ENCODE data around the gene AOAH.
A peak's percentile ranks its signal among the peaks of the same experiment; 100 is the strongest.

Gene AOAH, protein sequence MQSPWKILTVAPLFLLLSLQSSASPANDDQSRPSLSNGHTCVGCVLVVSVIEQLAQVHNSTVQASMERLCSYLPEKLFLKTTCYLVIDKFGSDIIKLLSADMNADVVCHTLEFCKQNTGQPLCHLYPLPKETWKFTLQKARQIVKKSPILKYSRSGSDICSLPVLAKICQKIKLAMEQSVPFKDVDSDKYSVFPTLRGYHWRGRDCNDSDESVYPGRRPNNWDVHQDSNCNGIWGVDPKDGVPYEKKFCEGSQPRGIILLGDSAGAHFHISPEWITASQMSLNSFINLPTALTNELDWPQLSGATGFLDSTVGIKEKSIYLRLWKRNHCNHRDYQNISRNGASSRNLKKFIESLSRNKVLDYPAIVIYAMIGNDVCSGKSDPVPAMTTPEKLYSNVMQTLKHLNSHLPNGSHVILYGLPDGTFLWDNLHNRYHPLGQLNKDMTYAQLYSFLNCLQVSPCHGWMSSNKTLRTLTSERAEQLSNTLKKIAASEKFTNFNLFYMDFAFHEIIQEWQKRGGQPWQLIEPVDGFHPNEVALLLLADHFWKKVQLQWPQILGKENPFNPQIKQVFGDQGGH

GRCh38 chr7:36723951-36724664, at the start of gene AOAH:
TSS of gene AOAH (minus strand) at chr7:36724494. CDS start at chr7:36724148, 346 bp downstream.
- DNase-seq (ENCODE audit: low read depth): no peak
- H3K4me3 ChIP-seq (replicated peaks; ENCODE audit: low read depth, low read length): no peak within 1 kb of the TSS
- TF ChIP-seq, protein P1, sequence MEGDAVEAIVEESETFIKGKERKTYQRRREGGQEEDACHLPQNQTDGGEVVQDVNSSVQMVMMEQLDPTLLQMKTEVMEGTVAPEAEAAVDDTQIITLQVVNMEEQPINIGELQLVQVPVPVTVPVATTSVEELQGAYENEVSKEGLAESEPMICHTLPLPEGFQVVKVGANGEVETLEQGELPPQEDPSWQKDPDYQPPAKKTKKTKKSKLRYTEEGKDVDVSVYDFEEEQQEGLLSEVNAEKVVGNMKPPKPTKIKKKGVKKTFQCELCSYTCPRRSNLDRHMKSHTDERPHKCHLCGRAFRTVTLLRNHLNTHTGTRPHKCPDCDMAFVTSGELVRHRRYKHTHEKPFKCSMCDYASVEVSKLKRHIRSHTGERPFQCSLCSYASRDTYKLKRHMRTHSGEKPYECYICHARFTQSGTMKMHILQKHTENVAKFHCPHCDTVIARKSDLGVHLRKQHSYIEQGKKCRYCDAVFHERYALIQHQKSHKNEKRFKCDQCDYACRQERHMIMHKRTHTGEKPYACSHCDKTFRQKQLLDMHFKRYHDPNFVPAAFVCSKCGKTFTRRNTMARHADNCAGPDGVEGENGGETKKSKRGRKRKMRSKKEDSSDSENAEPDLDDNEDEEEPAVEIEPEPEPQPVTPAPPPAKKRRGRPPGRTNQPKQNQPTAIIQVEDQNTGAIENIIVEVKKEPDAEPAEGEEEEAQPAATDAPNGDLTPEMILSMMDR (IDR thresholded peaks at IDR 0.05; ENCODE audit: low read length, missing control alignments): no peak

GRCh38 chr7:36766451-36766850, 42.2 kb upstream of the AOAH start:
- H3K4me3 ChIP-seq (replicated peaks; ENCODE audit: low read depth, low read length): no peak overlapping the region
- DNase-seq (ENCODE audit: low read depth): no peak
- TF ChIP-seq, protein P1 (IDR thresholded peaks at IDR 0.05; ENCODE audit: low read length, missing control alignments): no peak

DNA sequence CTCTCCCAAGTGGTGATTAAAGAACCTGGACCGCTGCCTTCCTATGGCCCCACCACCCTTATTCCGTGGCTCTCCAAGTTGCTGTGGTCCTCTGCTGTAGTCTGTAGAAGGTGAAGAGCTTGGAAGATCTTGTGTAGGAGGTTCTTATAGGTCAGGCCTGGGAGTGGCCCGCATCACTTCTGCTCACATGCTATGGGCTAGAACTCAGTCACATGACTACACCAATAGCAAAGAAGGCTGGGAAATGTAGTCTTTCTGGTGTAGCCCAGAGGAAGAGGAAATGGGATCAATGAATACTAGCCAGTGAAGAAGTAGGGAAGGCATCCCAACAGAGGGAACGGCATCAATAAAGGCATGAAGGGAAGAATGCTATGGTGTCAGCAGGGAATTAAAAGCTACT, 41.3 kb upstream of the AOAH start:
- DNase-seq (ENCODE audit: low read depth): no peak
- H3K4me3 ChIP-seq (replicated peaks; ENCODE audit: low read depth, low read length): no peak overlapping the region
- TF ChIP-seq, protein P1 (IDR thresholded peaks at IDR 0.05; ENCODE audit: low read length, missing control alignments): no peak

DNA sequence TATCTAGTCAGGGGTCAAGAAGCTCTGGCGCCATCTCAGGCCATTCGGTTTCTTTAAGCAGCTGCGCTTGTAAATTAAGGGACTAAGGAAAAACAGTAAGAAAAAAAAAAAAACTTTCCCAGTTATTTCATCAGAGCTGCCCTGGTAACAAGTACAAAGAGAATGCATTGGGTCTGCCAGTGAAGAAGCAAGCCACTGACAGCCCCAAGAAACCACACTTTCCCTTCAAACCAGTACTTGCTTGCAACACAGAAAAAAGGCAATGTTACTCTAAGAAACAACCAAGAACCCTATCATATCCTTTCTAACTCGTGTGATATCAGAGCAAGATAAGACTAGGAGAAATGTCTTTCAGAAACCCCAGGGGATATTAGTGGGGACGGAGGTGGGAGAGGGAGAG, 40.6 kb upstream of the AOAH start:
- no peak overlapping the region for H3K4me3 ChIP-seq (replicated peaks; ENCODE audit: low read depth, low read length)
- DNase-seq (ENCODE audit: low read depth): peak; percentile 17
- TF ChIP-seq, protein P1 (IDR thresholded peaks at IDR 0.05; ENCODE audit: low read length, missing control alignments): no peak

DNA sequence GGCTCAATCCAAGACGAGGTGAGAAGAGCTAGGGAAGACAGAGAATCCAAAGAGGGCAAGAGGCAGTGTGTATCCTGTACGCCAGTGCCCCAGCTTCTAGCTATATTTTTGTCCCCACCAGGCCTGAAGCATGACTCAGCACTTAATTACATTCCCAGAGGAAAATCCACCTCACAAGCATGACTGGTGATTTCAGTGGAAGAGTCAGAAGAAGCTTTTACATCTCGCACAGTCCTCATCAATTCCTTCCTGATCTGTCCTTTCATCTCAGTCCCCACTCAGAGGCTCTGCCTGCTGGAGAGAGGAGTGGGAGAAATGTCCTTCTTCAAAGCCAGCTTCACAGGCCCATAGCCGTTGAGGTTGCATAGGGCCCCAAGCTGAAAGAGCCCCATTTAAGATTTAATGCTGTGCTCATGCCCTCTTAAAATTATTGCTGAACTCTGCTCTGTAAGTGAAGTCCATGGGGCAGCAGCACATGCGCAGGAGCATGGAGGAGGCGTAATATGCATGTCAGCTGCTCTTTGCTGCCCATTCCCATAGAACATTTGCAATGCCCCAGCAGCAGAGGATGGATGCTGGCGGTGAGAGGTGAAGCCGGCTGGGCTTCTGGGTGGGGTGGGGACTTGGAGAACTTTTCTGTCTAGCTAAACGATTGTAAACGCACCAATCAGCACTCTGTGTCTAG, 39.0 kb upstream of the AOAH start:
- TF ChIP-seq, protein P1 (IDR thresholded peaks at IDR 0.05; ENCODE audit: low read length, missing control alignments): no peak
- DNase-seq (ENCODE audit: low read depth): peak; percentile 21
- H3K4me3 ChIP-seq (replicated peaks; ENCODE audit: low read depth, low read length): no peak overlapping the region

- TF ChIP-seq, protein P1 (IDR thresholded peaks at IDR 0.05; ENCODE audit: low read length, missing control alignments): no peak
- H3K4me3 ChIP-seq (replicated peaks; ENCODE audit: low read depth, low read length): no peak overlapping the region
- no peak for DNase-seq (ENCODE audit: low read depth)
Measured at GRCh38 chr7:36762394-36762793, 38.1 kb upstream of the AOAH start.
